ENCODE measurements around the gene C16orf96. TPM values are rescaled to one million over a fixed set of nuclear protein-coding genes. Genes with fewer than 3 reads are reported as not detected.
A peak's percentile ranks its signal among the peaks of the same experiment; 100 is the strongest.

The C16orf96 gene
- total RNA-seq: 0.16 TPM
- 0.13 TPM for polyA plus RNA-seq (ENCODE audit: insufficient read depth, low read depth, low replicate concordance)
- long read RNA-seq, donor 1: 0 reads
- long read RNA-seq, donor 2: 0 reads
- long read RNA-seq, donor 3: 0 reads
- long read RNA-seq, donor 4: 0 reads
- long read RNA-seq, donor 5: 0 reads
- long read RNA-seq, donor 6: 0 reads
- long read RNA-seq, donor 7: 0 reads
- long read RNA-seq, donor 8: 0 reads
- long read RNA-seq, donor 9: 0 reads
- long read RNA-seq, donor 10, partial matches to known transcripts: 20 of 20 reads
- long read RNA-seq, donor 10, other reads (novel, unspliced or antisense): 0 of 20 reads

GRCh38 chr16:4556112-4556511, at the start of gene C16orf96:
C16orf96 (plus strand) TSS chr16:4556340; CDS start chr16:4556490, 150 bp downstream.
- no peak for DNase-seq
- no peaks in the 10 kb centered on the region for H3K36me3 ChIP-seq (ENCODE audit: control insufficient read depth in 2 of 3, insufficient read depth in 3 of 3, low read length in 3 of 3)
- H3K27me3 ChIP-seq (ENCODE audit: control insufficient read depth, insufficient read depth, low read length): no peaks in the 10 kb centered on the region
- intact Hi-C loops (cut with DNase I): no loop called here
- no peak within 1 kb of the TSS for H3K9ac ChIP-seq (ENCODE audit: low read length in 3 of 3)
- no peaks in the 10 kb centered on the region for H3K9me3 ChIP-seq (ENCODE audit: control insufficient read depth in 2 of 3, insufficient read depth in 1 of 3, low read length in 3 of 3)
- no peak within 1 kb of the TSS for H3K27ac ChIP-seq (ENCODE audit: low read depth in 2 of 2, low read length in 2 of 2)
- TF ChIP-seq CTCF (IDR thresholded peaks at IDR 0.05; ENCODE audit: borderline replicate concordance, extremely low read depth, insufficient read depth): no peak
- peaks cover 0 to 5% (median 0%) of the 10 kb centered on the region in 3 donors for H3K4me1 ChIP-seq (ENCODE audit: control insufficient read depth in 2 of 3, insufficient read depth in 2 of 3, low read depth in 1 of 3, low read length in 3 of 3)
- no peak for FAIRE-seq
- H3K4me3 ChIP-seq (ENCODE audit: low read length in 3 of 3): no peak within 1 kb of the TSS

GRCh38 chr16:4506450-4506849, 49.7 kb upstream of the C16orf96 start:
- Histone ChIP-seq H3K4me3 (ENCODE audit: low read length in 3 of 3) (no peak overlapping the region), H3K9ac (ENCODE audit: low read length in 3 of 3) (no peak overlapping the region), H3K27me3 (ENCODE audit: control insufficient read depth, insufficient read depth, low read length) (no peaks in the 10 kb centered on the region), H3K9me3 (ENCODE audit: control insufficient read depth in 2 of 3, insufficient read depth in 1 of 3, low read length in 3 of 3) (no peaks in the 10 kb centered on the region), H3K4me1 (ENCODE audit: control insufficient read depth in 2 of 3, insufficient read depth in 2 of 3, low read depth in 1 of 3, low read length in 3 of 3) (peaks cover 0 to 17% (median 16%) of the 10 kb centered on the region in 3 donors), H3K36me3 (ENCODE audit: control insufficient read depth in 2 of 3, insufficient read depth in 3 of 3, low read length in 3 of 3) (peaks cover 0 to 33% (median 24%) of the 10 kb centered on the region in 3 donors), H3K27ac (ENCODE audit: low read depth in 2 of 2, low read length in 2 of 2) (no peak overlapping the region)
- TF ChIP-seq CTCF (IDR thresholded peaks at IDR 0.05; ENCODE audit: borderline replicate concordance, extremely low read depth, insufficient read depth): peak; percentile 93
- intact Hi-C loops (cut with DNase I): no loop called here
- FAIRE-seq (no peak), DNase-seq (peak in 3 of 5 donors; percentile 66 to 92 (median 75))

- no peak overlapping the region for H3K4me3 ChIP-seq (ENCODE audit: low read length in 3 of 3)
- TF ChIP-seq CTCF (IDR thresholded peaks at IDR 0.05; ENCODE audit: borderline replicate concordance, extremely low read depth, insufficient read depth): peak; percentile 5
- H3K27me3 ChIP-seq (ENCODE audit: control insufficient read depth, insufficient read depth, low read length): no peaks in the 10 kb centered on the region
- H3K9me3 ChIP-seq (ENCODE audit: control insufficient read depth in 2 of 3, insufficient read depth in 1 of 3, low read length in 3 of 3): no peaks in the 10 kb centered on the region
- peaks cover 0 to 43% (median 28%) of the 10 kb centered on the region in 3 donors for H3K36me3 ChIP-seq (ENCODE audit: control insufficient read depth in 2 of 3, insufficient read depth in 3 of 3, low read length in 3 of 3)
- H3K4me1 ChIP-seq (ENCODE audit: control insufficient read depth in 2 of 3, insufficient read depth in 2 of 3, low read depth in 1 of 3, low read length in 3 of 3): peaks cover 0 to 17% (median 11%) of the 10 kb centered on the region in 3 donors
- H3K9ac ChIP-seq (ENCODE audit: low read length in 3 of 3): no peak overlapping the region
- DNase-seq (no peak), FAIRE-seq (no peak)
- intact Hi-C loops (cut with DNase I): no loop called here
- H3K27ac ChIP-seq (ENCODE audit: low read depth in 2 of 2, low read length in 2 of 2): peak overlapping the region in 1 of 2 donors; percentile 10
Observed at GRCh38 chr16:4507588-4508345, 48.4 kb upstream of the C16orf96 start.
